HG03064 (cell line): ENCODE results near the gene CD163L1.
"Not testable (repeated sequence)": the region's sequence is repeated elsewhere in the genome, so short reads cannot be mapped to it uniquely, and the experiment has no call there.

ENCODE experiments used
- ATAC-seq: cut with Tn5 transposase; IDR thresholded peaks from one replicate; pipeline ENCODE4 v1.9.1; 2021; ENCODE audit warnings: low read depth; ENCODE audit not compliant: unreplicated experiment

CD163L1 gene

GRCh38 chr12:7339675-7340074 lies 104.3 kb downstream of the CD163L1 start:
- ATAC-seq: no peak

DNA sequence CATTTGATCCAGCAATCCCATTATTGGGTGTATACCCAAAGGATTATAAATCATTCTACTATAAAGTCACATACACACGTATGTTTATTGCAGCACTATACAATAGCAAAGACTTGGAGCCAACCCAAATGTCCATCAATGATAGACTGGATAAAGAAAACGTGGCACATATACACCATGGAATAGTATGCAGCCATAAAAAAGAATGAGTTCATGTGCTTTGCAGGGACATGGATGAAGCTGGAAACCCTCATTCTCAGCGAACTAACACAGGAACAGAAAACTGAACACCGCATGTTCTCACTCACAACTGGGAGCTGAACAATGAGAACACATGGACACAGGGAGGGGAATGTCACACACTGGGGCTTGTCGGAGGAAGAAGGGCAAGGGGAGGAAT lies 106.2 kb downstream of the CD163L1 start:
- not testable (repeated sequence) for ATAC-seq

DNA sequence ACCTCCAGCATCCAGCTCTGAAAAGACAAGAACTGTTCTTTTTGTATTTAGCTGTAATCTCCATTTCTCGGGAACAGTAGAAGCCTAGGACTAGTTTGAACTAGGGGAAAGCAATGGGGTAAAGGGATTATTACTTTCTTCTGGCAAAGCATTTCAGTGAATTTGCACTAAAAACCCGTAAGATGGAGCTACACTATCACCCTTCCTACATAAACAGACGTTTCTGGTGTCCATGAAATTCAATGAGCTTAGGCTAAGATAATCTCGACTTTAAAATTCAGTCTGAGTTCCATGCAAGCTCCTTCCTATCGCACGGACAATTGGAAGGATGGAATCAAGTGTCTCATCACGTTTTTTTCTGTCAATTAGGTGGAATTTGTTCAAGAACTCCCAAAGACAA lies 116.0 kb downstream of the CD163L1 start:
- no peak for ATAC-seq

DNA sequence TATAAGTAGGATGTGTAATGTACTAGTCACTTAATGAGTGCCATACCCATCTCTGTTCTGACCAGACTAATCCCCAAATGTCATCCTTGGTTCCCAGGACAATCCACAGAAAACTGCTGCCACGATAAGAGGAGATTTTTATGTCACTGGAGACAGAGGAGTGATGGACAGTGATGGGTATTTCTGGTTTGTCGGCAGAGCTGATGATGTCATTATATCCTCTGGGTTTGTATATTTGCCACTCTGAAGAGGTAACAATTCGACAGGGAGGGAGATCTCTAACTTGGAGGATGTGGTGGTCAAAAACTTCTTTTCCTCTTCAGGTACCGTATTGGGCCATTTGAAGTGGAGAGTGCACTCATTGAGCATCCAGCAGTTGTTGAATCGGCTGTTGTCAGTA lies 119.8 kb downstream of the CD163L1 start:
- ATAC-seq: no peak

DNA sequence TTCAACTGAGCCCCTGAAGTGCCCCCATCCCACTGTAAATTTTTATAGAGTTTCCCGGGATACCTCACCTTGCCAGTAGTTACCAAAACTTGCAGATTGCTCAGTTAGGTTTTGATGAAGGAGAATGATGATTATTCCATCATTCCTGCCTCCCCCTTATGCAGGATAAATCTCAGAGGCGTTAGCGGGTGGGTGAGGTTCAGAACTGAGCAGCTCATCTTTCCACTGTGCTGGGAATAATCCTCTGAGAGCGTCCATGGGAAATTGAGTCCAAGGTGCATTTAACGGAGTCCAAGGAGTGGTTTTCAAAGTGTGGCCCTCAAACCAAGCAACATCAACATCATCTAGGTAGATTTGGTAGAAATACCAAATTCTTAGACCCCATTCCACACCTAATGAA lies 121.4 kb downstream of the CD163L1 start:
- no peak for ATAC-seq

DNA sequence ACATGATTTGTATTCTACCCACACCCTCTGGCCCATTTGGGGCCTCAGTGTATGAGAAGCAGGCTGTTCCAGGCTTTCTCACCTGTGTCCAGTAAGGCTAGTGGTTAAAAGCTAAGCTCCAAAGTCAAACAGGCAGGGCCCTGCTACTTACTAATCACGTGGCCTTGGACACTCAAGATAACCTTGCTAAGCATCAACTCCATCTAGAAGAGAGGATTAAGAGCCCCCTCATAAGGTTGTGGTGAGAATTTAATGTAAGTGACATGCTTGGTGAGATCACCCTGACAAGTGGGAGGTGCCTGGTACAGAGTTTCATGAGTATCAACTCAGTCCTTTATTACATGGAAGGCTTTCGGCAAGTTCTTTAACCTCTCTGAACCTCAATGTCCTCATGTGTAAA lies 122.3 kb downstream of the CD163L1 start:
- no peak for ATAC-seq

DNA sequence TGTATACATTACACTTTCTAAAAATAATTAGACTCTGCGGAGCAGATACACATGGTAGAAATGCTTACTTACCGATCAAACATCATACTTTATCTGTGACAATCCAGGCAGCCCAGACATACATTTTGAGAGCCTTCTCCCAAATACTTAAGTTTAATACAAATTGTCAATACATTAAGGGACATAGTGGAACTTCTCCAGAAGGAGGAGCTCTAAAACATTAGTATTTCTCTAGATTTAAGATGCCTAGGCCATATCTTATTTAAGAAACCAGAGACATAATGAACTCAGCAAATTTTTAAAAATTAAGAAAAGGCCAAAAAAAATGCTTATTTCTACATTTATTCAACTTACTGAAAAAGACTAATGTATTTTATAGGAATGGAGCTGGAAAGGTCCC lies 124.0 kb downstream of the CD163L1 start:
- ATAC-seq: no peak

DNA sequence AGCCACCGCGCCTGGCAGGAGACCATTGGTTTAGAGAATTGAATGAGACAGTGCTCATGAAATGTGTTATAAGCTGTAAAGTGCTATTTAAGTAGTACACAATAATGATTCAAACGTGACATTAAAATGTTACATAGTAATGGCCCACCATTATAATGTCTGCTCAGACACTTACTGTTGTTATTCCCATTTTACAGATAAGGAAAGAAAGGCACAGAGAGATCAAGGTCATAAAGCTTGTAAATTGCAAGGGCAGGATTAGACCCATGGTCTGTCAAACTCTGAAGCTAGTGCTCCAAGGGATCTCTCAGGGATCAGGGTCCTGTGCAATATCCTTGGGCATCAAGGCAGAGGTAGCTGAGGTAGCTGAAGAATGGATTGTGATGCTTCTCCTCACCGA lies 133.9 kb downstream of the CD163L1 start:
- ATAC-seq: no peak
